ENCODE data around the gene PXMP4.
A peak's percentile ranks its signal among the peaks of the same experiment; 100 is the strongest.

The PXMP4 gene

GRCh38 chr20:33685328-33686099, 34.6 kb downstream of the PXMP4 start:
- FAIRE-seq (no peak), DNase-seq (ENCODE audit: low spot score) (peak; percentile 5)

- FAIRE-seq (no peak), DNase-seq (ENCODE audit: low spot score) (no peak)
Observed at GRCh38 chr20:33684533-33685327, 35.4 kb downstream of the PXMP4 start.

GRCh38 chr20:33681728-33682353, 38.3 kb downstream of the PXMP4 start:
- FAIRE-seq = no peak
- no peak for DNase-seq (ENCODE audit: low spot score)

- DNase-seq (ENCODE audit: low spot score) (no peak), FAIRE-seq (no peak)
Observed at GRCh38 chr20:33681288-33681687, 38.8 kb downstream of the PXMP4 start.

GRCh38 chr20:33680686-33681085, 39.4 kb downstream of the PXMP4 start:
- FAIRE-seq (no peak), DNase-seq (ENCODE audit: low spot score) (no peak)

- DNase-seq (ENCODE audit: low spot score) (no peak), FAIRE-seq (no peak)
Observed at GRCh38 chr20:33679758-33680485, 40.2 kb downstream of the PXMP4 start.

GRCh38 chr20:33677991-33678702, 42.0 kb downstream of the PXMP4 start:
- FAIRE-seq (no peak), DNase-seq (ENCODE audit: low spot score) (no peak)

GRCh38 chr20:33676652-33677645, 43.2 kb downstream of the PXMP4 start:
- FAIRE-seq = no peak
- no peak for DNase-seq (ENCODE audit: low spot score)

- FAIRE-seq = no peak
- DNase-seq (ENCODE audit: low spot score) = no peak
Observed at GRCh38 chr20:33676121-33676520, 44.0 kb downstream of the PXMP4 start.

- no peak for FAIRE-seq
- no peak for DNase-seq (ENCODE audit: low spot score)
Observed at GRCh38 chr20:33675136-33675959, 44.8 kb downstream of the PXMP4 start.

- no peak for FAIRE-seq
- DNase-seq (ENCODE audit: low spot score) = peak; percentile 41
Observed at GRCh38 chr20:33674294-33675135, 45.6 kb downstream of the PXMP4 start, which contains the start of gene NECAB3. TSS of gene NECAB3 (minus strand) at chr20:33674428. CDS start at chr20:33674352, 76 bp downstream.

- FAIRE-seq = no peak
- DNase-seq (ENCODE audit: low spot score) = peak; percentile 50
Observed at GRCh38 chr20:33673410-33674293, 46.5 kb downstream of the PXMP4 start.

- FAIRE-seq (no peak), DNase-seq (ENCODE audit: low spot score) (no peak)
Observed at GRCh38 chr20:33673114-33673409, 47.0 kb downstream of the PXMP4 start.

GRCh38 chr20:33672426-33673113, 47.5 kb downstream of the PXMP4 start:
- FAIRE-seq (no peak), DNase-seq (ENCODE audit: low spot score) (no peak)

- no peak for FAIRE-seq
- DNase-seq (ENCODE audit: low spot score) = no peak
Observed at GRCh38 chr20:33671573-33672288, 48.4 kb downstream of the PXMP4 start.

Data from RCC 7860 (cell line).